Activated B cell treated with CpG ODN at 0.5 μM for 24 hours (primary cell): ENCODE results near the gene TTR. TPM values are rescaled to one million over a fixed set of nuclear protein-coding genes. Genes with fewer than 3 reads are reported as not detected.

Experiments
- ATAC-seq: fragments of 200-7000 bp; cut with Tn5 transposase; one replicate; pipeline ENCODE4 v1.10.0; 2021; ENCODE audit warnings: low read depth, mild to moderate bottlenecking, moderate library complexity
- CTCF ChIA-PET: fragments of 350-600 bp; sonication (Branson Sonifier 250); formaldehyde crosslinking; loops from one replicate; lab custom pipeline; 2021; ENCODE audit warnings: antibody characterized with exemption; lab: Charles Lee
- POLR2A ChIA-PET: fragments of 350-600 bp; sonication (Branson Sonifier 250); formaldehyde crosslinking; loops from one replicate; lab custom pipeline; 2021; ENCODE audit warnings: antibody characterized with exemption; lab: Charles Lee
- DNase-seq: peaks from one replicate; pipeline ENCODE4 v3.0.0; 2022
- H3K27ac Mint-ChIP-seq: one replicate; pipeline ENCODE4 v1.8.0; 2020; ENCODE audit warnings: mixed read lengths
- H3K27me3 Mint-ChIP-seq: one replicate; pipeline ENCODE4 v1.8.0; 2021; ENCODE audit warnings: mixed read lengths
- H3K36me3 Mint-ChIP-seq: one replicate; pipeline ENCODE4 v1.8.0; 2021; ENCODE audit warnings: low read depth, mixed read lengths
- H3K4me1 Mint-ChIP-seq: one replicate; pipeline ENCODE4 v1.8.0; 2021; ENCODE audit warnings: mixed read lengths
- H3K4me3 Mint-ChIP-seq: one replicate; pipeline ENCODE4 v1.8.0; 2020; ENCODE audit warnings: mild to moderate bottlenecking, mixed read lengths
- H3K9me3 Mint-ChIP-seq: one replicate; pipeline ENCODE4 v1.8.0; 2020; ENCODE audit warnings: mixed read lengths
- CTCF ChIP-seq: fragments of 200-600 bp; IDR thresholded peaks from one replicate; pipeline ENCODE4 v1.8.0; 2022; ENCODE audit warnings: antibody characterized with exemption, mild to moderate bottlenecking
- intact Hi-C: fragments of 100-400 bp; cut with micrococcal nuclease; formaldehyde crosslinking; loops from one replicate; pipeline ENCODE4 v1.15.1; 2024
- total RNA-seq: library from RNA; stranded (reverse); gene quantifications from 2 replicates; pipeline ENCODE4 v1.2.3, GENCODE V29; 2022

TTR gene
- total RNA-seq, 1 donor from 2014 or later: not detected

- no peaks in the 10 kb centered on the region for H3K27me3 Mint-ChIP-seq
- ATAC-seq: no peak
- POLR2A ChIA-PET: no interaction called here
Observed at GRCh38 chr18:31585991-31586390, 5.7 kb upstream of the TTR start.

GRCh38 chr18:31586616-31587015, 5.1 kb upstream of the TTR start:
- no peaks in the 10 kb centered on the region for H3K4me1 Mint-ChIP-seq
- POLR2A ChIA-PET: no interaction called here
- ATAC-seq (no peak), DNase-seq (no peak)
- CTCF ChIA-PET: no interaction called here
- H3K9me3 Mint-ChIP-seq: no peaks in the 10 kb centered on the region
- H3K27me3 Mint-ChIP-seq: no peaks in the 10 kb centered on the region
- H3K4me3 Mint-ChIP-seq: no peak overlapping the region
- intact Hi-C loops: no loop called here
- no peak for TF ChIP-seq CTCF
- no peaks in the 10 kb centered on the region for H3K36me3 Mint-ChIP-seq
- H3K27ac Mint-ChIP-seq: no peak overlapping the region

More at GRCh38 chr18:31585991-31586390, 5.7 kb upstream of the TTR start:
- Mint-ChIP-seq H3K27ac (no peak overlapping the region), H3K4me3 (no peak overlapping the region), H3K9me3 (no peaks in the 10 kb centered on the region), H3K36me3 (no peaks in the 10 kb centered on the region), H3K4me1 (no peaks in the 10 kb centered on the region)
- no peak for DNase-seq
- CTCF ChIA-PET: no interaction called here
- TF ChIP-seq CTCF: no peak
- intact Hi-C loops: no loop called here

- Mint-ChIP-seq H3K4me1 (no peaks in the 10 kb centered on the region), H3K27me3 (no peaks in the 10 kb centered on the region), H3K4me3 (no peak overlapping the region), H3K9me3 (no peaks in the 10 kb centered on the region), H3K36me3 (no peaks in the 10 kb centered on the region), H3K27ac (no peak overlapping the region)
- no peak for ATAC-seq
- no peak for TF ChIP-seq CTCF
- POLR2A ChIA-PET: no interaction called here
- intact Hi-C loops: no loop called here
- no peak for DNase-seq
- CTCF ChIA-PET: no interaction called here
Observed at GRCh38 chr18:31587529-31587928, 4.1 kb upstream of the TTR start.

GRCh38 chr18:31590570-31590969, 1.1 kb upstream of the TTR start:
- TF ChIP-seq CTCF: no peak
- ATAC-seq (no peak), DNase-seq (no peak)
- CTCF ChIA-PET: no interaction called here
- POLR2A ChIA-PET: no interaction called here
- intact Hi-C loops: no loop called here
- no peaks in the 10 kb centered on the region for H3K36me3 Mint-ChIP-seq
- no peaks in the 10 kb centered on the region for H3K9me3 Mint-ChIP-seq
- H3K4me1 Mint-ChIP-seq: no peaks in the 10 kb centered on the region
- H3K4me3 Mint-ChIP-seq: no peak overlapping the region
- H3K27ac Mint-ChIP-seq: no peak overlapping the region
- H3K27me3 Mint-ChIP-seq: no peaks in the 10 kb centered on the region

GRCh38 chr18:31591113-31591512, 564 bp upstream of the TTR start:
- Mint-ChIP-seq H3K27ac (no peak overlapping the region), H3K4me3 (no peak overlapping the region), H3K27me3 (no peaks in the 10 kb centered on the region), H3K4me1 (no peaks in the 10 kb centered on the region), H3K36me3 (no peaks in the 10 kb centered on the region), H3K9me3 (no peaks in the 10 kb centered on the region)
- no peak for TF ChIP-seq CTCF
- POLR2A ChIA-PET: no interaction called here
- DNase-seq (no peak), ATAC-seq (no peak)
- intact Hi-C loops: no loop called here
- CTCF ChIA-PET: no interaction called here
